ENCODE data around the gene NAV1.
"Not testable (repeated sequence)": the region's sequence is repeated elsewhere in the genome, so short reads cannot be mapped to it uniquely, and the experiment has no call there.

The NAV1 gene, protein sequence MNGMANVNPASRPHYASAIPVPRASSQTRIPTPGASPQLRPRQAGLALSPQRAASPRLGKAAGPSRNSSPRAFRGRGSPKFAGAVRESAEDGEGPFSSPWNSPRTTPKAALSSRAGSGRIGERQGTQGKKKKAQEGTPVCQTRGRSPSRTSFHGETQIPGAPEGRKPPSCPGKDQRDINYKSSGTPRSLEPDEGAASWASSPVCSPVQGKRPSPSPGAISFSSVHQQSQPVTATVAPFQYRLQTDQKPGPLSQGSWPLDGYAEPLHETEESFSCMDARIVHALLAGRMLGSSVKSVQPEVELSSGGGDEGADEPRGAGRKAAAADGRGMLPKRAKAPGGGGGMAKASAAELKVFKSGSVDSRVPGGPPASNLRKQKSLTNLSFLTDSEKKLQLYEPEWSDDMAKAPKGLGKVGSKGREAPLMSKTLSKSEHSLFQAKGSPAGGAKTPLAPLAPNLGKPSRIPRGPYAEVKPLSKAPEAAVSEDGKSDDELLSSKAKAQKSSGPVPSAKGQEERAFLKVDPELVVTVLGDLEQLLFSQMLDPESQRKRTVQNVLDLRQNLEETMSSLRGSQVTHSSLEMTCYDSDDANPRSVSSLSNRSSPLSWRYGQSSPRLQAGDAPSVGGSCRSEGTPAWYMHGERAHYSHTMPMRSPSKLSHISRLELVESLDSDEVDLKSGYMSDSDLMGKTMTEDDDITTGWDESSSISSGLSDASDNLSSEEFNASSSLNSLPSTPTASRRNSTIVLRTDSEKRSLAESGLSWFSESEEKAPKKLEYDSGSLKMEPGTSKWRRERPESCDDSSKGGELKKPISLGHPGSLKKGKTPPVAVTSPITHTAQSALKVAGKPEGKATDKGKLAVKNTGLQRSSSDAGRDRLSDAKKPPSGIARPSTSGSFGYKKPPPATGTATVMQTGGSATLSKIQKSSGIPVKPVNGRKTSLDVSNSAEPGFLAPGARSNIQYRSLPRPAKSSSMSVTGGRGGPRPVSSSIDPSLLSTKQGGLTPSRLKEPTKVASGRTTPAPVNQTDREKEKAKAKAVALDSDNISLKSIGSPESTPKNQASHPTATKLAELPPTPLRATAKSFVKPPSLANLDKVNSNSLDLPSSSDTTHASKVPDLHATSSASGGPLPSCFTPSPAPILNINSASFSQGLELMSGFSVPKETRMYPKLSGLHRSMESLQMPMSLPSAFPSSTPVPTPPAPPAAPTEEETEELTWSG (N-terminal part only)

GRCh38 chr1:201538612-201539551, at the start of gene NAV1:
Gene NAV1, plus strand, starts transcription at chr1:201539127. Its CDS starts 83,758 bp downstream, at chr1:201622885.
- DNase-seq, result peak; percentile 37

DNA sequence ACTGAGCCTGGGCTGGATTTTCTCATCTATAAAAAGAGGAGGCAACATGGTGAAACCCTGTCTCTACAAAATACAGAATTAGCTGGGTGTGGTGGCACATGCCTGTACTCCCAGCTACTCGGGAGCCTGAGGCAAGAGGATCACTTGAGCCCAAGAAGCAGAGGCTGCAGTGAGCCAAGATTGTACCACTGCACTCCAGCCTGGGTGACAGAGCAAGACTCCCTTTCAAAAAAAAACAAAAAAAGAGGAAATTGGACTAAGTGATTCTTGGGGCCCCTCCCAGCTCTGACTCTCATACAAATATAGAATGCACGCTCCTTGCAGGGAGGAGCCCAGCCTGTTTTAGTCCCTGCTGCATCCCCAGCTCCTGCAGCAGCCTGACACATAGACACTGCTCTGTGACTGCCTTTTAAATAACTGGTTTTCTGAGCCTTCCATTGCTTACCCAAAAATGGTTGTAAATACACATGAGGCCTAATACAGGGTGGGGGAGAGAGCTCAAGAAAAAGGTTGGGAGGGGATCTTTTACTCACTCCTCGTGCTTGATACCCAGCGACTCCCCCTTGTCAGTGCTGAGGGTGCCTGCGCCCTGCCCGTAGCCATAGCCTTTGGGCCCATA, 49.2 kb upstream of the NAV1 start:
- DNase-seq, result no peak

DNA sequence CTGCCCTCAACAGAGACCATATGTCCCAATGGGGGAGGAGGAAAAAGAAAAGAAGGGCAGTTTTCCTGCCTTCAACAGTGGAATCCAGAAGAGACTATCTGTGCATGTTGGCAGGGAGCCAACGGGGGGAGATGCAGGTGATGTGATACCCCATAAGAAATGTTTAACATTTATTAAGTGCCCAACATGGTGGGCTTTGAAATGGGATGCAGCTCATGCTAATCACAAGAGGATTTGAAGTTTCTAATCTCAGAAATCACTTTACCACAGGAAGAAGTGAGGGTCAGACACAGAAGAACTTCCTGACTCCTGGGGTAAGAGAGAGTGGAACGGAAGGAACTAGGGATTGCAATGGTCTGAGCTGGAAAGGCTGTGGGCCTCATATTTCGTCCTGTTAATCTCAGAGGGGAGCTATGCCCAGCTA, 48.2 kb upstream of the NAV1 start:
- DNase-seq, result no peak

DNA sequence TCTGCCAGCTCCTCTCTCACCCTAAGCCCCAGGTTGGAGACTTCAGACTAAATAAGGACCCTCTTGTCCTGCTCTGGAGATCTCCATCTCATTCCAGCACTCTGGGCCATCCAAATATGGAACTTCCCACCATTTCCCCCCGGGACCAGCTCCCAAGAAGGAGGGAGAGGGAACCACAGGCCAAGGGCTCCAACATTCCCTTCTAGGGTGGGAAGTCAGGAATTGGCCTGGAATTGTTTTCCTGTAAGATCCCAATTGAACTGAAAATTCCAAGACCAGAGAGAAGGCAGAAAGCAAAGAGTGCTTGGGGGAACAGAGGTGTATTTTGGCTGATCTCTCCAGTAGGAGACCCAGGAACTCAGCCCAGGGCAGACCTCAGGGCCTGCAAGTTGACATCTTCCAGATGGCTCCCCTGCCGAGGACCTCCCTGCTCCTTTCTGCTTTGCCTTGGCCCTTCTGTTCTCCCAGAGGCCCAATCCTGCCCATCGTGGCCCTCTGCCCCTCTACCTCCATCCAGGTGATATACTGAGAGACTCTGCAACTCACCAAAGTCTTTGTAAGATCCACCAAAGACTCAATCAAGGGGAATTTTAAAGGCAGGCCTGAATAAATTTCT, 46.9 kb upstream of the NAV1 start:
- no peak for DNase-seq

GRCh38 chr1:201493026-201493656, 45.8 kb upstream of the NAV1 start:
- not testable (repeated sequence) for DNase-seq

GRCh38 chr1:201493757-201494617, 44.9 kb upstream of the NAV1 start:
- no peak for DNase-seq

GRCh38 chr1:201495551-201496295, 43.2 kb upstream of the NAV1 start:
- no peak for DNase-seq

DNA sequence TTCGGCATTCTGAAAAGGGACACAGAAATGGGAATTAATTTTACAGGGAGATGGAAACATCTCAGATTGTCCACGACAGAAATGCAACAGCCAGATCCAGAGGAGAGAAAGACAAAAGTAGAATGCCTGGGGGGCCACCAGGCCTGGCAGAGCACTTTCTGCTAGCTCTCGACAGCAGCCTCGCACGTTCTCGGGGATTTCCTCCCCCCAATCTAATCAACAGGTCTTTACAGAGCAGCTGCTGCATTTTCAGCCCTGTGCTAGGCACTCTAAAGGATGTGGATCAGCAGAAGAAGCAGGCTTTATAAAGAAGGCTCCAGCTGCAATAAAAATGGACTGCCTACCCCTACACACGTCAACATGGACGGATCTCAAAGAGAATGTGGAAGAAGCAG, 42.6 kb upstream of the NAV1 start:
- no peak for DNase-seq

DNA sequence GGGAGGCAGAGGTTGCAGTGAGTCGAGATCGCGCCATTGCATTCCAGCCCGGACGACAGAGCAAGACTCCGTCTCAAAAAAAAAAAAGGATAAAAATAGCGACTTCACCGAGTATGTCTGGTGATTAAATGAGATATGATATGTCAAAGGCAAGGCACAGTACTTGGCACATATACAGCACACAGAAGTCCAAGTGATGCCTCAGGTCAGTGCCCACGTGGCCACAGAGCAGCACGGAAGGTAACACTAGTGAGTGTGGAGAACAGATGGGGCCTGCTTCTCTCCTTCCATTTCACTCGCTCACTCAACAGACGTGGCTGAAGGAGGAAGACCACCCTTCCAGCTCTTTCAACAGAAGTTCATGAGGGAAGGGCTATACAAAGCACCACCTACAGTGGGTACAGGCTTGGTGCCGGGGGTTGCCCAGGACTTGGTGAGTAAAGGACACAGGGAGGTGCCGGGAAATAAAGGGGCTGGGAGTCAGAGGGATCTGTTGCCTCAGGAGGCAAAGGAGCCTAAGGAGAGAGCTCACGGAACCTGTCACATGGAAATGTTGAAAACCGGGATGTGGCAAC, 40.9 kb upstream of the NAV1 start:
- no peak for DNase-seq

DNA sequence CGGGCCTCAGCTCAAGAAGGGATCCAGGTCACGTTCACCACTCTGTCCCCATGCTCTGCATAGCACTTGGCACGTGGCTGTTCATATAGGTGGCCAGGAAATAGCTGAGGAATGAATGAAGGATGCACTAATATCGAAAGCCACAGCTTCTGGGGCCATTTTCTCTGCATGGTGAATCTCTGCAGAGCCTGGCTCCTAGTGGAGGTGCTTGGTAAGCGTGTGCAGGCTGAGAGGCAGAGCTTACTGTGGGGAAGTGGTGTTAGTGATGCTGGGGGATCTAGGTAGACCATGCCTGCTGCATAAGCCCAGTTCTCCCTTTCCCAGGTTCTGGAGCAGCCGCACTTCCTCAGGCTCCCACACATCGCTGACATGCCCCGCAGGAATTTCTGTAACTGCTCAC, 40.3 kb upstream of the NAV1 start:
- DNase-seq, result no peak

DNA sequence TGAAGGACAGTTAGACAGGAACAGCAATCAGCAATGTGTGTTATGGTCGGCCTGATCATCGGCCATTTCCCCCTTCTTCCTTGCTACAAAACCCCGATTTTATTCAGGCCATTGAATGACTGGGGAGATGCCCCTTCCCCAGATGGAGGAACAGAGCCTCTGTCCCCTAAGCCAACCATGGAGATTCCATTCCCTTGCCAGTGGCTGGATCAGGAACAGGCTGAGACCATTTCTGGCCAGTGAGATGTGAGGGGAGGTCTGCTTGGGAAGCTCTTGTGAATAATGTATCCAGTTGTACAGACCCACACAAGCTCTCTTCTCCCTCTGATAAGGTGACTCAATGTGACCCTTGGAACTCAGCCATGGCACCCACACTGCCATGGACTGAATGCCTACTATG, 39.7 kb upstream of the NAV1 start:
- DNase-seq, result no peak

DNA sequence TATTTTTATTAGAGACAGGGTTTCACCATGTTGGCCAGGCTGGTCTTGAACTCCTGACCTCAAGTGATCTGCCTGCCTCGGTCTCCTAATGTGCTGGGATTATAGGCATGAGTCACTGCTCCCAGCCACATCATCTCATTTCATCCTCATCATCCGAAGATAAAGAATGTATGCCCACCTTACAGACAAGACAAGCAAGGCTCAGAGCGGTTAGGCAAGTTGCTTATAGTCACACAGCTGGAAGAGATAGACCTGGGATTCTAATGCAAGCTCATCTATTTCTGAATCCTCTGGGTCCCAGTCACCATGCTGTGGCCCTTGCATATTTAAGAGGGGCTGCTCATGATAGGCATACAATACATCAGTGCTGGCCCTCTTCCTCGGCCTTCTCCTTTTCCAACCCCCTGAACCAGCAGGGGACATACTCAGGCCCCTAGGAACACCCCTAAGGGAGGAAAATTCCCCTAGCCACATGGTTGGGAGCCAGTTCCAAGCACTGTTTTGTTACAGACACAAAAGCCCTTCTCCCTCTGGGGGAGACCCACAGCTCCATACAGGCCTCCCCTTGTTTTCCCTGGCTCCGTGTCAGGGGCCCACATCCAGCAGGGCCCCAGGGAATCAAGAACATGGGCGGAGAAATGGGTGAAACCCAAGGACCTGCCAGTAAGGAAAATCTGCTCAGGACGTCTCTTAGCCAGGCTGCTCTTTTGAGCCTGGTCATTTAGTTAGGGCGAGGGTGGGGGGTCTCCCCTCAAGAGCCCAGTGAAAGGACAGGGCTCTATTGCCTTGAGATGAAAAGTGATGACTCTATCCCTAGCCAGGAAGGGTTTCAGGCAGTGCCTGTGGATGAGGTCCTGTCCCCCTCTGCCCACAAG, 38.9 kb upstream of the NAV1 start:
- no peak for DNase-seq

DNA sequence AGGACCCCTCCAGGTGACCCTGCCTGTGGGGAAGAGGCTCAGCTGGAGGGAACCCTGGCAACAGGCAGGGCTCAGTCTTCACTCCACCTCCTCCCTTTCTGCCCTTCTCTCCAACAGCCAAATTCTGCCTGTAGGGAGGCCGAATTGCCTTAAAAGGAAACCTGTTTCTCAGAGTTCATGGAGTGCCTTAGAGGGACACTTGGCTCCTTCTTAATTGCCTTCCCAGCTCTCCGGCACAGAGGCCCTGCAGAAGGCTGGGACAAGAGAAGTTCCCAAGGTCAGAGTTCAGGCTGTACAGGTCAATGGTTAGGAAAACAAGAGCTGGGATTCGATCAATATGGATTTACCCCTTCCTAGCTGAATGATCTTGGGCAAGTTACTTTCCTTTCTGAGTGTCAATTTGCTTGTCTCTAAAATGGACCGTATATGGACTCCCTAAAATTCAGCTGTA, 38.2 kb upstream of the NAV1 start:
- no peak for DNase-seq

DNA sequence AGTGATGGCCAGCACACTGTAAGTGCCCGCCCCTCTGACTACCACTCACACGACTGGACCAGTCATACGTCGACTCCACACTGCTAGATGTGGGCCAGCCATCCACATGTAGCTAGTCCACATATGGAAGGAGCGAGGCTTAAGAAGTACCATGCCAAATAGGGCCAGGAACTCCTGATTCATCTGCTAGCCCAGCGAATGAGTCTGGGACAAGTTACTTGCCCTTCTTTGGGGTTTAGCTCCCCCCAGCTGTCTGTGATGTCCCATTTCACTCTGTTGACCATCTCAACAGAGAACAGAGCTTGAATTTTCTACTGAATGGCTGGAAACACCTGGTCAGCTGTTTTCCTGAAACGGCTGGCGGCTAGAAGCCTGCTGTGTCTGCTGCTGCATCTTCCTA, 37.8 kb upstream of the NAV1 start:
- no peak for DNase-seq

GRCh38 chr1:201501812-201502510, 37.0 kb upstream of the NAV1 start:
- DNase-seq, result no peak

- no peak for DNase-seq
These were observed 36.4 kb upstream of the NAV1 start for GRCh38 chr1:201502511-201502857.

Measured in stimulated activated CD4-positive, alpha-beta T cell treated with anti-CD3 and anti-CD28 coated beads, Interleukin-15, amount 100 ng/mL, for 24 hours (primary cell).